GM12874 (cell line): ENCODE results near the gene GLT1D1.

Source experiments
- TF ChIP-seq, protein P1 (sequence below): IDR thresholded peaks from 2 replicates; pipeline ENCODE4 v1.5.1; 2011; ENCODE audit warnings: low read depth, mild to moderate bottlenecking, control low read depth, low read length, moderate library complexity; ENCODE audit not compliant: insufficient read depth

The GLT1D1 gene

GRCh38 chr12:128918481-128919260 lies 65.4 kb downstream of the GLT1D1 start:
- TF ChIP-seq, protein P1, sequence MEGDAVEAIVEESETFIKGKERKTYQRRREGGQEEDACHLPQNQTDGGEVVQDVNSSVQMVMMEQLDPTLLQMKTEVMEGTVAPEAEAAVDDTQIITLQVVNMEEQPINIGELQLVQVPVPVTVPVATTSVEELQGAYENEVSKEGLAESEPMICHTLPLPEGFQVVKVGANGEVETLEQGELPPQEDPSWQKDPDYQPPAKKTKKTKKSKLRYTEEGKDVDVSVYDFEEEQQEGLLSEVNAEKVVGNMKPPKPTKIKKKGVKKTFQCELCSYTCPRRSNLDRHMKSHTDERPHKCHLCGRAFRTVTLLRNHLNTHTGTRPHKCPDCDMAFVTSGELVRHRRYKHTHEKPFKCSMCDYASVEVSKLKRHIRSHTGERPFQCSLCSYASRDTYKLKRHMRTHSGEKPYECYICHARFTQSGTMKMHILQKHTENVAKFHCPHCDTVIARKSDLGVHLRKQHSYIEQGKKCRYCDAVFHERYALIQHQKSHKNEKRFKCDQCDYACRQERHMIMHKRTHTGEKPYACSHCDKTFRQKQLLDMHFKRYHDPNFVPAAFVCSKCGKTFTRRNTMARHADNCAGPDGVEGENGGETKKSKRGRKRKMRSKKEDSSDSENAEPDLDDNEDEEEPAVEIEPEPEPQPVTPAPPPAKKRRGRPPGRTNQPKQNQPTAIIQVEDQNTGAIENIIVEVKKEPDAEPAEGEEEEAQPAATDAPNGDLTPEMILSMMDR, result no peak

GRCh38 chr12:128920468-128920867 lies 67.2 kb downstream of the GLT1D1 start:
- TF ChIP-seq, protein P1, result no peak

GRCh38 chr12:128928361-128928760 lies 75.1 kb downstream of the GLT1D1 start:
- TF ChIP-seq, protein P1, result no peak

- TF ChIP-seq, protein P1, result no peak
Observed at GRCh38 chr12:128929057-128929456, 75.8 kb downstream of the GLT1D1 start.

GRCh38 chr12:128930606-128931005 lies 77.3 kb downstream of the GLT1D1 start:
- TF ChIP-seq, protein P1, result no peak

- TF ChIP-seq, protein P1, result no peak
Observed at GRCh38 chr12:128932521-128932920, 79.2 kb downstream of the GLT1D1 start.

DNA sequence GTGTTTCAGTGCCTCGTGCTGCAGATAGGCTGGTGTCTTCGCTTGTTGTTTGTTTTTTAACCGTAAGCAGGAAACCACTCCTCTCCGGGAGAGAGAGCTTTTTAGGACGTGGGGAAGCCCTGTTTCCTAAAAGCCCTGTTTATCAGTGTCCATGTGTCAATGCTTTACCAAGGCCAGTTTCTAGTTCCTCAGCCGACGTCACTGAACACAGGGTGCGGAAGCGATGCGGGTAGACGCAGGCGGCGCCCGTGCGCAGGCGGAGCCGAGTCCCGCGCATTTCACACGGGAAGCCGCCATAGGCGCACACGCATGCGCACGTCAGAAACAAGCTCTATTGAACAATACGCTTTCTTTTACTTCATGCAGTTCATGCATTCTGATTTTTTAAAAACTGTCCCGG lies 79.8 kb downstream of the GLT1D1 start:
- TF ChIP-seq, protein P1, result no peak
